AG10803 (cell line): Measurements from ENCODE around the gene LDLRAP1.

Experiments
- DNase-seq: peaks from one replicate; pipeline ENCODE4 v3.0.0; 2010; ENCODE audit warnings: low read depth
- H3K4me3 ChIP-seq: 2 replicates; pipeline ENCODE4 v1.5.1; 2011; ENCODE audit warnings: mild to moderate bottlenecking, low read length, control low read depth
- TF ChIP-seq, protein P1 (sequence below): conservative IDR thresholded peaks from 2 replicates; pipeline ENCODE4 v1.5.1; 2011; ENCODE audit warnings: mild to moderate bottlenecking, low read length, control low read depth, inconsistent platforms

Gene LDLRAP1

DNA sequence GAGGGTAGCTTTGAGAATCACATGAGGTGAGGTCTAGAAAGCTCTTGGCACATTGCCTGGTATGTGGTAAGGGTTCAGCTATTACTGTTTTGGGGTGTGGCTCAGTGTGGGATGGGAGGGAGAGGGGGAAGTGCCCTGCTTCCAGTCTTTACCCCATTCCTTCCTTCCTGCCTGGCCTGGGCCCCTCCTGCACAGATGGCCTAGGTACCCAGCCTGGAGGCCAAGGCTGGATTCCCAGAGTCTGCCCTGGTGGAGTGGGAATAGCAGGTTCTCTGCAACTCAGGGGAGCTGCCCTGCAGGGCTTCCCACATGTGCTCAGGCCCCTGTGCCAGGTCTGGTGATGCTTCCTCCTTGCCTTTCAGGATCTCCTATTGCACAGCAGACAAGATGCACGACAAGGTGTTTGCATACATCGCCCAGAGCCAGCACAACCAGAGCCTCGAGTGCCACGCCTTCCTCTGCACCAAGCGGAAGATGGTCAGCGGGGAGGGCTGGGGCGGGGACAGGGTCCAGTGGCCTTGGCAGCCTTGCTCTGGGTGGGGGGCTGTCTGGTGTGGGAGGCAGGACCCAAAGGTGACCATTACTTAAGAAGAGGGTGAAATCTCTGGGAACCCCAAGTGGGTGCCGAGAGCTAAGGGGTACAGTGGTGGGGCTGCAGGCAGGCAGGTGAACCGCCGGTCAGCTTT is 13.5 kb downstream of the LDLRAP1 start:
- peak; percentile 65 for DNase-seq
- H3K4me3 ChIP-seq = no peak overlapping the region
- TF ChIP-seq, protein P1, sequence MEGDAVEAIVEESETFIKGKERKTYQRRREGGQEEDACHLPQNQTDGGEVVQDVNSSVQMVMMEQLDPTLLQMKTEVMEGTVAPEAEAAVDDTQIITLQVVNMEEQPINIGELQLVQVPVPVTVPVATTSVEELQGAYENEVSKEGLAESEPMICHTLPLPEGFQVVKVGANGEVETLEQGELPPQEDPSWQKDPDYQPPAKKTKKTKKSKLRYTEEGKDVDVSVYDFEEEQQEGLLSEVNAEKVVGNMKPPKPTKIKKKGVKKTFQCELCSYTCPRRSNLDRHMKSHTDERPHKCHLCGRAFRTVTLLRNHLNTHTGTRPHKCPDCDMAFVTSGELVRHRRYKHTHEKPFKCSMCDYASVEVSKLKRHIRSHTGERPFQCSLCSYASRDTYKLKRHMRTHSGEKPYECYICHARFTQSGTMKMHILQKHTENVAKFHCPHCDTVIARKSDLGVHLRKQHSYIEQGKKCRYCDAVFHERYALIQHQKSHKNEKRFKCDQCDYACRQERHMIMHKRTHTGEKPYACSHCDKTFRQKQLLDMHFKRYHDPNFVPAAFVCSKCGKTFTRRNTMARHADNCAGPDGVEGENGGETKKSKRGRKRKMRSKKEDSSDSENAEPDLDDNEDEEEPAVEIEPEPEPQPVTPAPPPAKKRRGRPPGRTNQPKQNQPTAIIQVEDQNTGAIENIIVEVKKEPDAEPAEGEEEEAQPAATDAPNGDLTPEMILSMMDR = no peak

DNA sequence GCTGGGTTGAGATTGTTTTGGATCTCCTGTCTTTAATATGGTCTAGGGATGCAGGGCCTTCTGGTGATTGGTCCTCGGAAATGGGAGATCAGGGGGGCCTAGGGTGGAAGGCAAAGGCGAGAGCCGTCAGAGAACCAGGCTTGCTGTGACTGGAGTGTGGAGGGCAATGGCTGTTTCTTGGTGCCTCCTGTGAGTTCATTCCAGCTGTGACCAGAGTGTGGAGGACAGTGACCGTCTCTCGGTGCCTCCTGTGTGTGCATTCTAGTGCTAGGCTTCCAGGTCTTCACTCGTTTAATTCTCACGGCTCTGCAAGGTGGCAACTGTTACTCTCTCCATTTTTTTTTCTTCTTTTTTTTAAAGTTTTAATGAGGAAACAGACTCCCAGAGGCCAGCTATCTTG is 14.1 kb downstream of the LDLRAP1 start:
- no peak for DNase-seq
- TF ChIP-seq, protein P1 = no peak
- H3K4me3 ChIP-seq = no peak overlapping the region

DNA sequence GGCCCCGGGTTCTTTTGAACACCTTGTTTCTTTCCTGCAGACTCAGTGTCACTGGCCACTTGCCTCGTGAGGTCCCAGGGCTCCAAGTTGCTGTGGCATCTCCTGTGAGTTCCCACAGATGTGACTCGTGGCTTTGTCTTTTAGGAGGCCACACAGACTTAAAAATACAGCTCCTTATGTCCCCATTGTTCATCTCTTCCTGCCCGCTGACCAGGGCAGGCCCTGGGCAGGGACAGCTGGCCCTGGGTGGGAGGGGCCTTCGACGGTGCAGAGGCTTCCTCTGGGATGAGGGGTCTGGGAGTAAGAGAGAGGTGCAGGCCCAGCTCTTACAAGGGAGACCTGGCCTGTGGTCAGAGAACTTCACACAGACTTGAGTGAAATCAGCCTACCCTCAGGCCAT is 15.6 kb downstream of the LDLRAP1 start:
- TF ChIP-seq, protein P1 = no peak
- DNase-seq = no peak

DNA sequence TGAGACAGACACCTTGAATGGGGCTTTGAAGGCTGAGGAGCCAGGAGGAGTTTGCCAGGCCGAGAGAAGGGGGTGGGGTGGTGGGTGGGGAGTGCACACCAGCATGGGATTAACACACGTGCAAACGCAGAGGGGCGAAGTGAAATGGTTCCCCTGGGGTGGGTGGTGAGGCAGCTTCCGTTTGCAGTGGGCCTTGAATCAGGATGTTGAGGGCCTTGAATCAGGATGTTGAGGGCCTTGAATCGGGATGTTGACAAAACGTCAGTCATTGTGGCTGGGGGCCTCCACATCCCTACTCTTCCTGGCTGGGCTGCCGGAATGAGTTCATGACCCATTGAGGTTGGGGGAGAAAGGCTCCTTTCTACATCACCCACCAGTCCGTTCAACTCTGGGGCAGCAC is 16.6 kb downstream of the LDLRAP1 start:
- no peak overlapping the region for H3K4me3 ChIP-seq
- TF ChIP-seq, protein P1 = no peak
- no peak for DNase-seq

More for the DNA sequence above, 15.6 kb downstream of the LDLRAP1 start:
- no peak overlapping the region for H3K4me3 ChIP-seq

DNA sequence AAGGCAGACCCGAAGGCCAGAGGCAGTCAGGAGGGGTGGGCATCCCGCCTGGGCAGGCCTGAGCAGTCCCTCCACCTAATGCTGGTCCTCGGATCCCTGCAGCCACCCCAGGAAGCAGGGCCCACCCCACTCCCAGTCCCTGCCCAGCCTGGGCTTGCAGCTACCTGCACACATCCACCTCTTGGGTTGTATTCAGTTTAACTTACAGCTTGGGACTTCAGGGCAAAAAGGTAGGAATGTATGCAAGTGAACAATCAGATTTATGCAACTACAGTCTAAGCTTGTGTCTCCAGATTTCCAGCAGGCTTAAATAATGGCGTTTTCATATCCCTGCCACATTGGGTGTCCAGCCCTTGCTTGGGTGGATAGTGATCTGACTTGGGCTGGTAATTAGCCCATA is 17.4 kb downstream of the LDLRAP1 start:
- TF ChIP-seq, protein P1 = no peak
- DNase-seq = no peak
- no peak overlapping the region for H3K4me3 ChIP-seq

DNA sequence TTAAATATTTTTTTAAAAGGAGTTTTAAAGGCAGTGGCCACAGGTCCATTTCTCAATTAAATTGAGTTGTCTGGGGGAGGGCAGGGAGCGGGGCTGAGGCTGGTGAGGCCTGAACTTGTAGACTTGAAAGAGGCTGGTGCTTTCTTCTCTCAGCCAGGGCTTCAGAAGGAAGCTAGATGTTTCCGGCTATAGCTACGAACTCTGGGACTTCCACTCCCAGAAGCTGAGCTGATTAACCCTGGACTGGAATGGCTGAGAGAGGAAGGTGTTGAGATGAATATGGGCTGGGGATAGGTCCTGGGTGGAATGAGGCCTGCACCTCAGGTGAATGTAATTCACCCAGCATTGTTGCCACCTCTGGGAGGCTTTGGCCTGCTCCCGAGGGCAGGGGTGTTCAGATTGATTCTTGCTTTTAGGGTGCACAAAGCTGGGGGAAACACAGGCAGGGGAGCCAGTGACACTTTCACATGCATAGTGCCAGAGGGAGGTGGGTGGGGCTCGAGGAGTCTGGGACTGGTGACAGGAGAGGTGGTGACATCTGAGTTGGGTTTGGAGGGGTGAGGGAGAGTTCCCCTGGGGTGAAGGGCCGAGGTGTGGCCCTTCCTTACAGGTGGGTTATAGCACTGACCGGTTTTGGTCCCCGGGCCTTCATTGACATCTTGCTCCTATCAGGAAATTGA is 18.2 kb downstream of the LDLRAP1 start:
- no peak overlapping the region for H3K4me3 ChIP-seq
- DNase-seq = no peak
- TF ChIP-seq, protein P1 = no peak
